Right kidney (tissue), 1 donor: ENCODE measurements around the gene TEK.

Experiments
- DNase-seq: peaks from one replicate; pipeline ENCODE4 v3.0.0-alpha.2; 2016

TEK gene

DNA sequence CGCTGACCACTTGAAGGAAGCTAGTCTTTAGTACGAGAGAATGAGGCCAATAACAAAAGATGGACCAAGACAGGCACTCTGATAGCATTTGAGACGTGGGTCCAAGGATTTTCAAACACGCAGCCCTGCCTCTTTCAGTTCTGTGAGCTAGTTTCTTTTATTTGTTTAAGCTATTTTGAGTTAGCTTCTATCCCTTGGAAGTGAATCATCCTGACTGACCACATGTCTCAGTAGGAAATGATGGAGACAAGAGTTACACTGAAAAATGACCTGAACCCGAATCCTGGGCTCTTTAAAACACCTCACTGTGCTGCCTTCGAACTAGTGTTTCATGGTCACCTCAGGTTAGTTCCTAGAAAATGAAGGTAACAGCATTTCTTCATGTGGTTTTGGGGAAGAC is 9.9 kb downstream of the TEK start:
- DNase-seq: no peak

GRCh38 chr9:27124151-27124550 is 15.1 kb downstream of the TEK start:
- no peak for DNase-seq

DNA sequence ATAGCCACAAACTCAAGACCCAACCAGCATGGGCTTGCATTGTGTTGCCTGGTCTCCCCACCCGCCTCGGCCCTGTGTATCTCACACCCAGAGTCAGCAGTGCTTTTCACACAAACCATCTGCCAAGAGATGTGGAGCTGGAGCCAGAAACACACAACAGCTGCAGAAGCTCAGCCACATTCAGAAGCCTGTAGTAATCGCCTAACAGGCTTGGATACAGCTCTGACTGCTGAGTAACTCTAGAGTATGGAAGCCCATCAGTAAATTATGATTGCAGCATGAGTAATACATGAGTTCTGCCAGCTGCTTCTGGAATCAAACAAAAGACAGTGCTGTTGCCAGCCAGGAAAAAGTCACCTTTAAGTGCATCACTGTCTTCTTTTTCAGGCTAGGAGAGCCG is 16.0 kb downstream of the TEK start:
- no peak for DNase-seq

GRCh38 chr9:27125936-27126335 is 16.9 kb downstream of the TEK start:
- no peak for DNase-seq

DNA sequence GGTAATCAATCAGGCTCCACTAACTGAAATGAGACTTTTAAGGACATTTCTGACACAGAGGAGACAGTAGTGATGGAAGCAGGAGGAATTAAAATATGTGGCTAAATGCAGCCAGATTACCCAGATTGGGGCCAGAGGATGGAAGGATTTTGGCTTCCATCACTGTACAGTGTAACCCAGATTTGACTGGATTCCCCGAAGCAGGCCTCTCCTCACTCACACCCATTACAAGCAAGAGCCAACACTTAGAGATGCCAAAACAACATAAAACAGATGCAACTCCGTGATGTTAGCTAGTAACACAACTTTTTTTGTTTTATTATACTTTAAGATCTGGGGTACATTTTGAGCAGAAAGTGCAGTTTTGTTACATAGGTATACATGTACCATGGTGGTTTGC is 17.6 kb downstream of the TEK start:
- no peak for DNase-seq

DNA sequence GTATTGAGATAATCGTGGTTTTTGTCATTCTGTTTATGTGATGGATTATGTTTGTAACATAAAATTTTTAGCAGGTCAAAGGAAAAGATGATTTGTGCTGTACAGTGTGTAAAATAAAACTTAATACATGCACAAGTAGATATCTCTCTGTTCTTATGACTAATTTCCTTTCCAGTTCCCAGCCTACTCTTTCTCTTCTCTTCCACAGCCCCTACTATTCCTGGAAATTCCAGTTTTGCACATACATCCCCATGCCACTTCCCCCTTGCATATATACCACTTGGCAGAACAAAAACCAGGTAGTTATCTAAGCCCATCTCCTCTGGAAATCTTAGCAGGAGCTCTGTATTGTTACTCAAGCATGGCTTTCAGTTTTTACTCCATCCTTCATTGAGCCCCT is 20.2 kb downstream of the TEK start:
- DNase-seq: no peak

DNA sequence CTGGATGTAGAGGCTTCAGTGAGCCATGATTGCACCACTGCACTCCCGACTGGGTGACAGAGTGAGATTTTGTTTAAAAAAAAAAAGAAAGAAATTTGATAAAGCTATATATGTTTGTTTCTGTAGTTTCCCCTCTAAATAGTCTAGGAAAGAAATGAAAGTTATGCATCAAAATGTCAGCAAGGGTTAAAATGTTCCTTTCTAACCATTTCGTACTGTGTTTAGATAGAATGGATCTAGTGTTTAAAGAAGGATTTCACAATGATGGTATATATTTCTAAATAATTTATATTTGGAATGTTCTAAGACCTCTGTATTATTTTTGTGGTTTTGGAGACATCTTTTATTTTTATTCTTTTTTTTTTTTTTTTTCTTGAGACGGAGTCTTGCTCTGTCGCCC is 22.7 kb downstream of the TEK start:
- no peak for DNase-seq

- no peak for DNase-seq
These were observed 24.8 kb downstream of the TEK start for GRCh38 chr9:27133817-27134216.

DNA sequence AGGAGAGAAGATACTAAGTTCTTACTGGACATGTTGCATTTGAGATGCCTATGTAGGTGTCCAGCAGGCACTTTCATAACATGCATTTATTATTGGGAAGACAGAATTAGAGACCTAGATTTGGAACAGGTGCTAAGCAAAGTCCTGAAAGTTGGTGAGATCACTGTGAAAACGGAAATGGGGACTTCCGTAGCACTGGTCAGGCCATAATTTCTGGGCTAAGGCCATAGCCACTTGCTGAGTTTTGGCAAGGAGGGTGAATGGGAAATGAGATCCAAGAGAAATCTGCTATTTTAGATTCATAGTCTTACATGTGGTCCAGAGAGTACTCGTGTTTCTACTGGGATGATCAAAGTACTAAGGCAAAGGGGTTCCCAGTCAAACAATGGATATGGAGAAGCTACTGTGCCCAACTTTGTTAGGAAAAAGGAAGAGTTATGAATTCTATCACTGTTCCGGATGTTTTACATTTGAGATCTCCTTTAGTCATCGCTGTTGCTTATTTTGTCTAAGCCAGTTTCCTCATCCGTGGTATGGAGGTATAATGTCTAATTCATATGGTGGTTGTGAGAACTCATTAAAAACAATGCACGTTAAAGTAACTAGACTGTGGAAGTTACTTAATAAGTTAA is 33.4 kb downstream of the TEK start:
- no peak for DNase-seq

- no peak for DNase-seq
These were observed 36.1 kb downstream of the TEK start for GRCh38 chr9:27145143-27145542.

- DNase-seq: no peak
These were observed 40.6 kb downstream of the TEK start for GRCh38 chr9:27149651-27150050.

DNA sequence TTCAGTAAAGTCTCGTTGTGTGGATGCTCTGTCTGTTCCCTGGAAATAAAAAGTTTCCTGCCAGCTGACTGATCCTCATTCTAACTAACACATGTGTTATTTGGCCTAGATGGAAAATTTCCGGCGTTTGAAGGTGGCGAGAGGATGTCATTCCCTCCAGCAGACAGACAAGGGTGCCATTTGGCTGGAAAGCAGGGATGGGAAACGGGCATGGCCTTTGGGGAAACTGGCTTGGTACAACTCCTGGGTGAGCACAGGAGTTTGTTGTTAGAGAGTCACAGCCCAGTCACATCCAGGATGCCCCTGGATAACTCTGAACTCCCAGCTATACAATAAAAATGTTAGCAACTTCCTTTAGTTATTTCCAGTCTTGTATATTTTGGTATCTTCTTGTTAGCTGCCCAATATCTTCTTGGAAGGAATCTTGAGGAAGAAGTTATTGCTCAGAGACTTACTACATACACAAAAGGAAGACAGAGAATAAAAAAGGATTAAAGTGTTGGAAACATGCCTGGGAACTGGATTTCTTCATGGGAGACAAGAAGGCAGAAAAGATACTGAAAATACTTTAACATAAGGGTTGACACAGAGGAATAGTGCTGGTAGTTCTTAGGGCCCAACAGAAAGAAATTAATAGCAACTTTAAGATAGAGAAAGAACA is 41.9 kb downstream of the TEK start:
- no peak for DNase-seq

DNA sequence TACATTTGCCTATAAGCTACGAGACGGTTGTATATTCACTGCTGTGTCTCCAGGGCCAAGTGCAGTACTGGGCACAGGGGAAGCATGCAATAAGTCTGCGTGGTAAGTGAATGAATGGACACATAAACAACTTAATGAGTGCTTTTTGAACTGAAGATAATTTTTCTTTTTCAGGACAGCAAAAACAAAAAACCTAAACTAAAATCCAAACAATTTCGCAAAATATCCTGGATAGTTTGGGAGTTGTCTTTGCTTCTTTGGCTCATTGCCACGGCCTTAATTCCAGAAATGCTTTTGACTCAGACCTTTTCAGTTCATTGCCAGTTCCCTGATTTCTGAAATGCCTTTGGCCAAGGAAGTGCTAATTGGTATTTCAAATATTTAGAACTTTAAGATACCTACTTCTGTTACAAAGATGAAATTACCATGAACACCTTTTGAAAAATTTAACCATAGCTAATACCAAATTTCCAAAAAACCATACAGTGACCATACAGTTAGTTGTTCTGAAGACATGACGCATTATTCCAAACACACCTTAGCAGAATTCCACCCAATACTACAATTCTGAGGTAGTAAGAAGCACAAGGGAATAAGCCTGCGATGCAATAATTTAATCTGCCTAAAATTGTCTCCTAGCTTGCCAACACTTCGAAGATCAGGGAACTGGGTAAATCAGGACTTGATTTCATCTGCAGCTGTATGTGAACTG is 42.8 kb downstream of the TEK start:
- DNase-seq: no peak

DNA sequence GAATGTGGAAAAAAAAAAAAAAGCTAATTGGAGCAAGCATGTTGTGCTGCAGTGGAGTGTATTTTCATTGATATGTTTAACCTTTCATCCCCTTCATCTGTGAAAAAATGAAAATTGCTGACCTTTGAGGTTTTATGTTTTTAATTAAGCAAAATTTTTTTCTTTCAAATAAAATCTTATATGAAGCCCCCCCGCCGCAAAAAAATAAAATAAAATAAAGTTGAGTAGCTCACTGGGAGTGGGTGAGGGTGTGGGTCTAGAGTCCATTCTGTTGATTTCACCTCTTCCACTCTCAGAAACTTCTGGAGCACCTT is 43.3 kb downstream of the TEK start:
- DNase-seq: no peak

DNA sequence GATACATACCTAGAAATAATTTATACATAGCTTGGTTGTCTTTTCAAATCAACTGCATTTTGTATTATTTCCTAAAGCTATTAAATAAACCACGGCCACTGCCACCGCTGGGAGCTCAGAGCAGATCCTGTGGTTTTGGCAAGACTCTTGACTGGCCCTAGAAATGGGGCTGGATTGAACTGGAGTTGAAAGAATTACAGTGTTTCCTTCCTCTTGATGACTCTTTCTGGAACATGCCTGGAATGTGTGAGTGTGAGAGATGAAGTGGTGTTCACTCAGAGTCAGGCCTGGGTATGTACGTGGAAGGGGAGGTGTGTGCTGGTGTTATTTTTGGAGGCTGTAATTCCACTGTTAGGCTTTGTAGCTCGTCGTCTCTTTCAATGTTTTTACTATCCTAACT is 45.9 kb downstream of the TEK start:
- no peak for DNase-seq

GRCh38 chr9:27157097-27157496 is 48.1 kb downstream of the TEK start:
- no peak for DNase-seq

- no peak for DNase-seq
These were observed 48.7 kb downstream of the TEK start for GRCh38 chr9:27157736-27158135.

- DNase-seq: no peak
These were observed 51.6 kb downstream of the TEK start for GRCh38 chr9:27160636-27161035.

DNA sequence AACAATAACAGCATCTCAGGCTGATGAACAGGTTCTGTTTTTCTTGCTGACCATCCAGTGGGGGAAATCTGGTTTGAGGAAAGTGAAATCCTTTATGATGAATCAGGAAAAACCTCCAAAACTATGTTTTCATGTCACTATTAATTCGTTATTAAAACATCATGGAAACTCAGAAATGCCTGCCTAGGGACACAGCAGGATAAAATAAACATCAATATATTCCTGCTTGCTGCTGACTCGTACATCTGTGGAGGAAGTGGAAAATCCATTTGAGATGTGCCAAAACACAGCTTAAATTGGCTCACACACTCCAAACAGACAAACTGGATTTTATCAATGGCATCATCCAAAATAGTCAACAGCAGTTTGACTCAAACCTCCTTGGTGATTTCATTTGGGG is 53.0 kb downstream of the TEK start:
- no peak for DNase-seq

GRCh38 chr9:27165068-27165467 is 56.0 kb downstream of the TEK start:
- no peak for DNase-seq

DNA sequence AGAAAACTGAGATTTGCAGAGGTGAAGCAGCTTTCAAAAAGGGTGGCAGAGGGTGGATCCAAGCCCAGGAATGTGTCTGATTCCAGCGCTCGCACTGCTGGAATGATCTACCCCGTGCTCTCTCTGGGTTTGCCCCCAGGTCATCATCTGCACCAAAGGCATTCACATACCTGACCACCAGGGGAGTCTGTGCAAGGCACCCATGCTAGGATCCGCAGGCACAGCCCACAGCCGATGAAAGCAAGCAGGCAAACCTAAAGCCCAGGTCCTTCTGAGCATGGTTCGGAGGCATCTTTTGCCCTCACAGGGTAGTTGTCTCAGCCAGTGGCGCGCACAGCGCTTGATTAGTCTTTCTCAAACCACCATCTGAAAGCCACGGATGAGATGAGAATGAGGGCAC is 56.6 kb downstream of the TEK start:
- DNase-seq: no peak

DNA sequence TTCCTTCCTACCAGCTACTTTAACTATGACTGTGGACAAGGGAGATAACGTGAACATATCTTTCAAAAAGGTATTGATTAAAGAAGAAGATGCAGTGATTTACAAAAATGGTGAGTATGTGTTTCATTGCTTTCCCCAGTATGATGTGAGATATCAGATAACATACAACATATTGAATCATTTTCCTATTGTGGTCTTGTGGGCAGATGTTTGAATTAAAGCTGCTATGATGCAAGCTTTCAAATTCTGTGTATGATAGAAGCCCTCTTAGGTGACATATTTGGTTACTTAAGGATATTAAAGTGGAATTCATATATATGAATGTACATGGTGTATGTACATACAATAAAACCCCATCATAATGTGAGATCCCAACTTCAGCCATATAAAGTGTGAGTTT is 59.5 kb downstream of the TEK start:
- DNase-seq: no peak

DNA sequence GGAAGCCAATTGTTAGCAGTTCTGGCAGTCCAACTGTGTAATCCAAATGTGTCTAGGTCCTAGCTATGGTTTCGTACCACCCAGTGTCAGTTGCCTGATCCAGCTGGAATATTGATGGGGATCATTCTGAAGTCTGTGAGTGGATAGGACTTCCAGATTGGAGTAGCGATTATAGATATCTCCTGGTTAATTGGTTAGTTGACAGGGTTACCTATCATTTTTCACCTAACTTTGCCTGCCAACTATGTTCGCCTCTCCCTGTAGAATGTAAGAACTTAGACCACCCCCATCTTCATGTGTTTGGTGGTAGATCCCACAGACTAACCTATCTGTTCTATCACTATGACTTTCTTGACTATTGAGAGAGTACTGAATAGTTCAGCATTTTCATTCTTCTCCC is 59.9 kb downstream of the TEK start:
- DNase-seq: no peak

DNA sequence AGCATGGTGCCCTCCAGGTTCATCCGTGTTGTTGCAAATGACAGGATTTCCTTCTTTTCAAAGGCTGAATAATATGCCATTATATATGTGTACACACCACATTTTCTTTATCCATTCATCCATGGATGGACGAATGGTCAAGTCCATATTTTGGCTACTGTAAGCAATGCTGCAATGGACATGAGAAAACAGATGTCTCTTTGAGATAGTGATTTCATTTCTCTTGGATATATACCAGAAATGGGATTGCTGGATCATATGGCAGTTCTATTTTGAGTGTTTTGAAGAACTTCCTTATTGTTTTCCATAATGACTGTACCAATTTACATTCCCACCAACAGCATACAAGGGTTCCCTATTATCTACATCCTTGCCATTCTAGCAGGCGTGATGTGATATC is 67.9 kb downstream of the TEK start:
- DNase-seq: no peak
